ENCODE results near the gene SPATA1.
A peak's percentile ranks its signal among the peaks of the same experiment; 100 is the strongest.

The SPATA1 gene

GRCh38 chr1:84600796-84601195, 94.6 kb downstream of the SPATA1 start:
- no peak overlapping the region for H3K9ac ChIP-seq (ENCODE audit: low read length)
- H3K79me2 ChIP-seq (ENCODE audit: low read length) = no peaks in the 10 kb centered on the region
- 0 out of 2 replicates have a peak, but pooled peaks cover 9% of the 10 kb centered on the region for H3K4me1 ChIP-seq (ENCODE audit: low read length)
- H3K27me3 ChIP-seq (replicated peaks; ENCODE audit: insufficient read depth, low read length) = no peaks in the 10 kb centered on the region
- H3F3A ChIP-seq (ENCODE audit: insufficient read depth, low read length) = no peaks in the 10 kb centered on the region
- H3K4me3 ChIP-seq (ENCODE audit: low read length) = no peak overlapping the region
- no peak for TF ChIP-seq EZH2phosphoT487 (IDR thresholded peaks at IDR 0.05; ENCODE audit: low read length)
- no peak for TF ChIP-seq EZH2 (optimal IDR thresholded peaks at IDR 0.05; ENCODE audit: low read depth, low read length)
- TF ChIP-seq CTCF (IDR thresholded peaks at IDR 0.05; ENCODE audit: low read length) = no peak
- no peak overlapping the region for H2AFZ ChIP-seq (ENCODE audit: low read length)
- H4K20me1 ChIP-seq (ENCODE audit: insufficient read depth, low read length) = no peaks in the 10 kb centered on the region
- DNase-seq = no peak
- no peak overlapping the region for H3K27ac ChIP-seq (ENCODE audit: low read length)
- H3K9me2 ChIP-seq (replicated peaks; ENCODE audit: insufficient read depth, low read length) = no peaks in the 10 kb centered on the region
- no peaks in the 10 kb centered on the region for H3K9me3 ChIP-seq (replicated peaks; ENCODE audit: insufficient read depth, low read length)
- H3K36me3 ChIP-seq (replicated peaks; ENCODE audit: insufficient read depth, low read length) = no peaks in the 10 kb centered on the region
- H3K4me2 ChIP-seq (ENCODE audit: low read depth, low read length) = no peak overlapping the region

GRCh38 chr1:84603223-84603622, 97.0 kb downstream of the SPATA1 start:
- no peak overlapping the region for H3K27ac ChIP-seq (ENCODE audit: low read length)
- no peaks in the 10 kb centered on the region for H3K27me3 ChIP-seq (replicated peaks; ENCODE audit: insufficient read depth, low read length)
- H3F3A ChIP-seq (ENCODE audit: insufficient read depth, low read length) = no peaks in the 10 kb centered on the region
- no peak overlapping the region for H3K4me2 ChIP-seq (ENCODE audit: low read depth, low read length)
- H3K4me1 ChIP-seq (ENCODE audit: low read length) = 0 out of 2 replicates have a peak, but pooled peaks cover 9% of the 10 kb centered on the region
- no peaks in the 10 kb centered on the region for H3K36me3 ChIP-seq (replicated peaks; ENCODE audit: insufficient read depth, low read length)
- no peaks in the 10 kb centered on the region for H3K9me2 ChIP-seq (replicated peaks; ENCODE audit: insufficient read depth, low read length)
- no peak overlapping the region for H2AFZ ChIP-seq (ENCODE audit: low read length)
- no peak for DNase-seq
- TF ChIP-seq EZH2 (optimal IDR thresholded peaks at IDR 0.05; ENCODE audit: low read depth, low read length) (no peak), EZH2phosphoT487 (IDR thresholded peaks at IDR 0.05; ENCODE audit: low read length) (no peak), CTCF (IDR thresholded peaks at IDR 0.05; ENCODE audit: low read length) (no peak)
- H3K9me3 ChIP-seq (replicated peaks; ENCODE audit: insufficient read depth, low read length) = no peaks in the 10 kb centered on the region
- no peaks in the 10 kb centered on the region for H3K79me2 ChIP-seq (ENCODE audit: low read length)
- H3K4me3 ChIP-seq (ENCODE audit: low read length) = no peak overlapping the region
- H3K9ac ChIP-seq (ENCODE audit: low read length) = no peak overlapping the region
- H4K20me1 ChIP-seq (ENCODE audit: insufficient read depth, low read length) = no peaks in the 10 kb centered on the region

GRCh38 chr1:84603941-84604830, 98.0 kb downstream of the SPATA1 start:
- no peak for TF ChIP-seq EZH2phosphoT487 (IDR thresholded peaks at IDR 0.05; ENCODE audit: low read length)
- peak; percentile 52 for TF ChIP-seq CTCF (IDR thresholded peaks at IDR 0.05; ENCODE audit: low read length)
- Histone ChIP-seq H4K20me1 (ENCODE audit: insufficient read depth, low read length) (no peaks in the 10 kb centered on the region), H3K9me2 (replicated peaks; ENCODE audit: insufficient read depth, low read length) (no peaks in the 10 kb centered on the region), H3K9ac (ENCODE audit: low read length) (no peak overlapping the region), H3K27ac (ENCODE audit: low read length) (no peak overlapping the region), H3F3A (ENCODE audit: insufficient read depth, low read length) (no peaks in the 10 kb centered on the region), H3K4me2 (ENCODE audit: low read depth, low read length) (peak overlapping the region; percentile 26), H3K27me3 (replicated peaks; ENCODE audit: insufficient read depth, low read length) (no peaks in the 10 kb centered on the region), H3K79me2 (ENCODE audit: low read length) (no peaks in the 10 kb centered on the region), H3K9me3 (replicated peaks; ENCODE audit: insufficient read depth, low read length) (no peaks in the 10 kb centered on the region), H3K4me3 (ENCODE audit: low read length) (no peak overlapping the region), H3K4me1 (ENCODE audit: low read length) (0 out of 2 replicates have a peak, but pooled peaks cover 1% of the 10 kb centered on the region), H2AFZ (ENCODE audit: low read length) (peak overlapping the region; percentile 40; the same call in 1 of the 2 replicates), H3K36me3 (replicated peaks; ENCODE audit: insufficient read depth, low read length) (no peaks in the 10 kb centered on the region)
- DNase-seq = peak; percentile 52
